ENCODE results near the gene PTPN2. TPM values are rescaled to one million over a fixed set of nuclear protein-coding genes. Genes with fewer than 3 reads are reported as not detected.

The PTPN2 gene
- total RNA-seq, 4 donors from 2014 or later, result 17.0 to 20.0 (median 17.5) TPM

DNA sequence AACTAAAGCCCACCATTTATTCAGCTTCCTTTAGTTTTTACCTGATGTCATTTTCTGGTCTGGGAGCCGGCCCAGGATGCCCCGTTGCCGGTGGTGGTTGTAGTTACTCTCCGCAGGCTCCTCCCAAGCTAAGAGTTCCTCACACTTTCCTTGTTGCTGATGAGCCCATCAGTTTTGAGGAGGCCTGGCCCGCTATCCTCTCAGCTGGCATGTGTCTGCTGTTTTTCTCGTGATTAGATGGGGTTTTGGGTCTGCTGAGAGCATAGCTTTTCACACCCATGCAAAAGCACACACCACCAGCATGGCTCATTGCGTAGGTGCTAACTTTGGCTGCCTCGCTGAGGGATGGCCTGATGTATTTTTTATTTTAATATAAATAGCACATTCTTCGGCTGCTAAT is 109.1 kb downstream of the PTPN2 start:
- Histone ChIP-seq H3K4me1 (no peaks in the 10 kb centered on the region), H3K4me3 (no peak overlapping the region), H3K27me3 (no peaks in the 10 kb centered on the region), H3K9me3 (no peaks in the 10 kb centered on the region), H3K36me3 (no peaks in the 10 kb centered on the region), H3K27ac (no peak overlapping the region)
- in situ Hi-C loops (cut with MboI; ENCODE audit: low sequenced_read_pairs in 4 of 4), result no loop called here
- DNase-seq (no peak), ATAC-seq (no peak)
- no peak for TF ChIP-seq POLR2A (IDR thresholded peaks at IDR 0.05)
- TF ChIP-seq, protein P1, sequence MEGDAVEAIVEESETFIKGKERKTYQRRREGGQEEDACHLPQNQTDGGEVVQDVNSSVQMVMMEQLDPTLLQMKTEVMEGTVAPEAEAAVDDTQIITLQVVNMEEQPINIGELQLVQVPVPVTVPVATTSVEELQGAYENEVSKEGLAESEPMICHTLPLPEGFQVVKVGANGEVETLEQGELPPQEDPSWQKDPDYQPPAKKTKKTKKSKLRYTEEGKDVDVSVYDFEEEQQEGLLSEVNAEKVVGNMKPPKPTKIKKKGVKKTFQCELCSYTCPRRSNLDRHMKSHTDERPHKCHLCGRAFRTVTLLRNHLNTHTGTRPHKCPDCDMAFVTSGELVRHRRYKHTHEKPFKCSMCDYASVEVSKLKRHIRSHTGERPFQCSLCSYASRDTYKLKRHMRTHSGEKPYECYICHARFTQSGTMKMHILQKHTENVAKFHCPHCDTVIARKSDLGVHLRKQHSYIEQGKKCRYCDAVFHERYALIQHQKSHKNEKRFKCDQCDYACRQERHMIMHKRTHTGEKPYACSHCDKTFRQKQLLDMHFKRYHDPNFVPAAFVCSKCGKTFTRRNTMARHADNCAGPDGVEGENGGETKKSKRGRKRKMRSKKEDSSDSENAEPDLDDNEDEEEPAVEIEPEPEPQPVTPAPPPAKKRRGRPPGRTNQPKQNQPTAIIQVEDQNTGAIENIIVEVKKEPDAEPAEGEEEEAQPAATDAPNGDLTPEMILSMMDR (IDR thresholded peaks at IDR 0.05 in 4 of 5, conservative IDR thresholded peaks at IDR 0.05 in 1 of 5), result no peak
- intact Hi-C loops (cut with DNase I; ENCODE audit: low total_unique reads), result no loop called here

DNA sequence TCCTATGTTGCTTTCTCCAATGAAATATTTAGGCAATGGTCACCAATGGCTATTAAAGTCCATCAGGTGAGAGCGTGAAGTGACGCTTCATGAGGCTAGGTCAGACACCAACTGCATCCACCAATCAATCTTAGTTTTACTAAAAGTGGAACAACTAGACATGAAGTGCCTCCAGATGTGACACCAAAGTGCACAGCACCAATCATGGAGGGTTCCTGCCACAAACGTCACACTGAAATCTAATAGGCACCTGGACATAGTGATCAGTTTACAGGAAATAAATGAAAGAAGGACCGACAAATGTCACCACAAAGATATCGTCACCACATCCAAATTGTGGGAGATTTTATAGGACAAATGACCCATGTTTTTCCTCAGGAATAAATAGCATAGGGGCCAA is 110.7 kb downstream of the PTPN2 start:
- intact Hi-C loops (cut with DNase I; ENCODE audit: low total_unique reads) (no loop called here), in situ Hi-C loops (cut with MboI; ENCODE audit: low sequenced_read_pairs in 4 of 4) (no loop called here)
- H3K4me1 ChIP-seq, result no peaks in the 10 kb centered on the region
- no peaks in the 10 kb centered on the region for H3K36me3 ChIP-seq
- H3K9me3 ChIP-seq, result no peaks in the 10 kb centered on the region
- TF ChIP-seq, protein P1 (IDR thresholded peaks at IDR 0.05 in 4 of 5, conservative IDR thresholded peaks at IDR 0.05 in 1 of 5), result no peak
- no peak for TF ChIP-seq POLR2A (IDR thresholded peaks at IDR 0.05)
- H3K4me3 ChIP-seq, result no peak overlapping the region
- ATAC-seq (no peak), DNase-seq (no peak)
- no peaks in the 10 kb centered on the region for H3K27me3 ChIP-seq
- H3K27ac ChIP-seq, result no peak overlapping the region

DNA sequence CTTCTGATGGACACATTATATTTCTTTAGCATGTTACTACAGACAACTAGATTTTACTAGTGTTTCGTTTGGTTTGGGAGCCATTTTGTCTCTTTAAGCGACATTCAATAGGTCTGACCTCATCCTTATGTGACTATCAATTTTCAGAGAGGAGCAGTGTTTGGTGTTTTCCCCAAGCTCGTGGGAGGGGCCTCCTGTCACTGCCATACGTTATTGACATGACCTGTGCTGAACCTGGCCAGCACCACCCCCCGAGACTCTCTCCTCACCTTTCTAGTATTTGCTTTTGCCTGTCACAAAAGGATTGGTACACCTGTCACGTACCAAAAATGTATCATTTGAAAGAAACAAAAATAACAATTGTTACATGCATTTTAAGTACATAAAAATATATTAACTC is 111.9 kb downstream of the PTPN2 start:
- ATAC-seq (no peak), DNase-seq (no peak)
- TF ChIP-seq, protein P1 (IDR thresholded peaks at IDR 0.05 in 4 of 5, conservative IDR thresholded peaks at IDR 0.05 in 1 of 5), result no peak
- TF ChIP-seq POLR2A (IDR thresholded peaks at IDR 0.05), result no peak
- intact Hi-C loops (cut with DNase I; ENCODE audit: low total_unique reads), result no loop called here
- H3K4me1 ChIP-seq, result no peaks in the 10 kb centered on the region
- H3K9me3 ChIP-seq, result no peaks in the 10 kb centered on the region
- H3K27me3 ChIP-seq, result no peaks in the 10 kb centered on the region
- no peaks in the 10 kb centered on the region for H3K36me3 ChIP-seq
- no peak overlapping the region for H3K27ac ChIP-seq
- no peak overlapping the region for H3K4me3 ChIP-seq
- in situ Hi-C loops (cut with MboI; ENCODE audit: low sequenced_read_pairs in 4 of 4), result no loop called here

DNA sequence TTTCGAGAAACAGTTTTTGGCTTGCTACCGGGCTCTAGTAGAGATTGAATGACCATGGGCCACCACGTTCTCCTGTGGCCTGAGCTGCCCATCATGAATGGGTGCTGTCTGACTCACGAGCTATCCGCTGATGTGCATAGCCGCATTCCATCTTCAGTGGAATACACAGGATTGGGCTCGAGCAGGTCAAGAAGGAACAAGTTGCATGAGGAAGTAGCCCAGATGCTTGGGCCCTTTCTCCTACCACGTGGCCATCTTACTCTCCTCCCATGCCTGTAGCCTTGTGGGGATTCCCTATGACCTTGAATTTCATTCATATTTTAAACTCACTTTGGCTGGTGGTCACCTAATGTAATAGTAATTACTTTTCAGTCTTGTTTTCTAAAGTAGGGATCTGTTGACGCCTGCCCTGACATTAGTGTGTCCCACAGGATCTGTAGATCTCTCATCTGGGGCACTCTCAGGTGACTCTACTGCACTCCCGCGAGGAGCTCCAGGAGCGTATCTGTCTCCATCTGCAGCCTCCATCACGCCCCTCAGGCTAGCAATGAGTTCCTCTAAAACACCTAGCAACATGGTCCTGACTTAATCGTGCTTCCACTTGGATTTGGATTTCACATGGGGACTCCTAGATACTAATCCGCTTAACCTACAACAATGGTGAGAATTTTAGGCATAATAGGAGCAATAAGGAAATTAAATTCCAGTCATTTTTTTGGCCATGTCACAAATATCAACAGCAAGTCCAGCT is 113.4 kb downstream of the PTPN2 start:
- Histone ChIP-seq H3K9me3 (no peaks in the 10 kb centered on the region), H3K4me3 (no peak overlapping the region), H3K36me3 (no peaks in the 10 kb centered on the region), H3K4me1 (no peaks in the 10 kb centered on the region), H3K27me3 (no peaks in the 10 kb centered on the region), H3K27ac (no peak overlapping the region)
- in situ Hi-C loops (cut with MboI; ENCODE audit: low sequenced_read_pairs in 4 of 4) (no loop called here), intact Hi-C loops (cut with DNase I; ENCODE audit: low total_unique reads) (no loop called here)
- ATAC-seq, result no peak
- DNase-seq, result no peak
- no peak for TF ChIP-seq POLR2A (IDR thresholded peaks at IDR 0.05)
- TF ChIP-seq, protein P1 (IDR thresholded peaks at IDR 0.05 in 4 of 5, conservative IDR thresholded peaks at IDR 0.05 in 1 of 5), result no peak
